ENCODE measurements around the gene ATG4C. TPM values are rescaled to one million over a fixed set of nuclear protein-coding genes. Genes with fewer than 3 reads are reported as not detected.

ATG4C gene
- total and polyA plus RNA-seq, 10 of the 15 experiments (the other 5 are each of a cell fraction or from before 2014, with no cell fraction given), result 8.1 to 30.9 (median 18.9) TPM

- FAIRE-seq, result no peak
- ATAC-seq, result no peak
- H3K36me3 ChIP-seq (ENCODE audit: control insufficient read depth in 2 of 2, insufficient read depth in 2 of 2, low read length in 1 of 2), result no peaks in the 10 kb centered on the region
- ChIA-PET CTCF (interaction anchor here (9.0 kb wide), 1 partner anchor 15 kb away, joined by 49 read pairs; no protein-coding TSS in a partner anchor), RAD21 (ENCODE audit: unreplicated experiment) (no interaction called here), POLR2A (no interaction called here), SMC1A (ENCODE audit: uncharacterized antibody, unreplicated experiment) (no interaction called here)
- H3K9me3 ChIP-seq (replicated peaks; ENCODE audit: control insufficient read depth, insufficient read depth, low read length), result no peaks in the 10 kb centered on the region
- H4K20me1 ChIP-seq (ENCODE audit: control insufficient read depth, insufficient read depth), result no peaks in the 10 kb centered on the region
- DNase-seq (ENCODE audit: low read depth, low spot score), result no peak
- H3K9ac ChIP-seq (ENCODE audit: control insufficient read depth, insufficient read depth, low read length), result no peak overlapping the region
- H3K4me3 ChIP-seq, result no peak overlapping the region
- in situ Hi-C loops (cut with MboI) (no loop called here), intact Hi-C loops (cut with micrococcal nuclease; ENCODE audit: unreplicated experiment) (no loop called here)
- H3K27ac ChIP-seq (ENCODE audit: control insufficient read depth, insufficient read depth), result no peak overlapping the region
- no peaks in the 10 kb centered on the region for H3K79me2 ChIP-seq (ENCODE audit: control insufficient read depth, insufficient read depth, low read length)
- no peak overlapping the region for H3K4me2 ChIP-seq (ENCODE audit: control insufficient read depth, insufficient read depth)
- no peak overlapping the region for H2AFZ ChIP-seq (ENCODE audit: control insufficient read depth, low read depth, low read length)
- TF ChIP-seq IRF3 (IDR thresholded peaks at IDR 0.05) (no peak), MYC (IDR thresholded peaks at IDR 0.05; ENCODE audit: insufficient read depth, insufficient read length, insufficient replicate concordance, low read length, severe bottlenecking) (no peak), ZNF217 (IDR thresholded peaks at IDR 0.05) (no peak), KAT2A (conservative IDR thresholded peaks at IDR 0.05; ENCODE audit: control insufficient read depth, low read depth, low read length) (no peak), CHD1 (IDR thresholded peaks at IDR 0.05; ENCODE audit: low read depth, low read length) (no peak), IKZF2 (IDR thresholded peaks at IDR 0.05) (no peak), E4F1 (IDR thresholded peaks at IDR 0.05; ENCODE audit: borderline replicate concordance, partially characterized antibody) (no peak), TARDBP (IDR thresholded peaks at IDR 0.05; ENCODE audit: borderline replicate concordance) (no peak), USF2 (IDR thresholded peaks at IDR 0.05; ENCODE audit: borderline replicate concordance, low read depth, low read length) (no peak), IKZF1 (conservative IDR thresholded peaks at IDR 0.05) (no peak), RCOR1 (conservative IDR thresholded peaks at IDR 0.05; ENCODE audit: low read depth, low read length) (no peak), POU2F2 (IDR thresholded peaks at IDR 0.05; ENCODE audit: borderline replicate concordance, low read depth, low read length) (no peak), DPF2 (IDR thresholded peaks at IDR 0.05) (no peak), POLR2A (IDR thresholded peaks at IDR 0.05; ENCODE audit: low read depth, low read length) (no peak), SP1 (IDR thresholded peaks at IDR 0.05; ENCODE audit: low read depth, low read length) (no peak), FOXM1 (IDR thresholded peaks at IDR 0.05; ENCODE audit: low read depth, low read length) (no peak)
- TF ChIP-seq, protein P1, sequence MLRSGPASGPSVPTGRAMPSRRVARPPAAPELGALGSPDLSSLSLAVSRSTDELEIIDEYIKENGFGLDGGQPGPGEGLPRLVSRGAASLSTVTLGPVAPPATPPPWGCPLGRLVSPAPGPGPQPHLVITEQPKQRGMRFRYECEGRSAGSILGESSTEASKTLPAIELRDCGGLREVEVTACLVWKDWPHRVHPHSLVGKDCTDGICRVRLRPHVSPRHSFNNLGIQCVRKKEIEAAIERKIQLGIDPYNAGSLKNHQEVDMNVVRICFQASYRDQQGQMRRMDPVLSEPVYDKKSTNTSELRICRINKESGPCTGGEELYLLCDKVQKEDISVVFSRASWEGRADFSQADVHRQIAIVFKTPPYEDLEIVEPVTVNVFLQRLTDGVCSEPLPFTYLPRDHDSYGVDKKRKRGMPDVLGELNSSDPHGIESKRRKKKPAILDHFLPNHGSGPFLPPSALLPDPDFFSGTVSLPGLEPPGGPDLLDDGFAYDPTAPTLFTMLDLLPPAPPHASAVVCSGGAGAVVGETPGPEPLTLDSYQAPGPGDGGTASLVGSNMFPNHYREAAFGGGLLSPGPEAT (IDR thresholded peaks at IDR 0.05; ENCODE audit: low read depth), result no peak
- BruUV-seq (replicated peaks), result no TSS peak
- no peaks in the 10 kb centered on the region for H3K4me1 ChIP-seq (ENCODE audit: control insufficient read depth, insufficient read depth, low read length)
- 83% methylated on average over 9 of the region's 9 CpGs for WGBS (ENCODE audit: insufficient coverage, insufficient replicate concordance, low lambda C conversion rate, missing lambda C conversion rate)
- no peaks in the 10 kb centered on the region for H3K27me3 ChIP-seq (replicated peaks in 1 of 2; ENCODE audit: control insufficient read depth in 2 of 2, insufficient read depth in 2 of 2, low read length in 1 of 2)
Observed at GRCh38 chr1:62856960-62857359, 73.0 kb downstream of the ATG4C start.
